ENCODE data around the gene RNF182.

The RNF182 gene

DNA sequence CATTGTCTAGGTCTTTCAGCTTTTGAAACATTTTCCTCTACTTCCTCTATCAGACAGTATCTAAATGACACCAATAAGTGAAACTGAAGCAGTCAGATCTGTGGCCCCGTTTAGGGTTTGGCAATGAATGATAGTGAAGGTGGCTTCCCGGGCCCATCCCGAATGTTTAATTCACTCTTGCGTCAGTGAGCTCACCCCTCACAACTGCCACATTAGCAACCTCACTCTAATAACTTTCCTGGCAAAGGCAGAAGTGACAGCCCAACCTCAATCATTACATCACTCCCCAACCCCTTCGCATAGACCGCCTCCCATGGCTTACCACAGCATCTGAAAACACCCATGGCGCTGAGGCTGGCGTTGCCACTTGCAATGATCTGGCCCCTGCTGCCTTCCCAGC lies 100.4 kb downstream of the RNF182 start:
- Histone ChIP-seq H3K4me2 (peak overlapping the region; percentile 24 to 91 (median 78)), H3K27me3 (no peaks in the 10 kb centered on the region), H3K9ac (no peak overlapping the region), H3K4me3 (no peak overlapping the region), H3K27ac (peak overlapping the region in 6 of 11 experiments; percentile 3 to 47 (median 17); a peak in 7 of 22 replicates), H3K9me3 (replicated peaks in 1 of 11) (peaks cover 0 to 33% (median 16%) of the 10 kb centered on the region in 11 experiments; a peak in 17 of 22 replicates), H3K36me3 (0 out of 22 replicates have a peak, but pooled peaks cover 0 to 3% (median 0%) of the 10 kb centered on the region in 11 experiments), H4K20me1 (no peaks in the 10 kb centered on the region), H3K4me1 (peaks cover 46 to 79% (median 73%) of the 10 kb centered on the region in 10 experiments)
- no peak for TF ChIP-seq Cebpa-rat (IDR thresholded peaks at IDR 0.05)

DNA sequence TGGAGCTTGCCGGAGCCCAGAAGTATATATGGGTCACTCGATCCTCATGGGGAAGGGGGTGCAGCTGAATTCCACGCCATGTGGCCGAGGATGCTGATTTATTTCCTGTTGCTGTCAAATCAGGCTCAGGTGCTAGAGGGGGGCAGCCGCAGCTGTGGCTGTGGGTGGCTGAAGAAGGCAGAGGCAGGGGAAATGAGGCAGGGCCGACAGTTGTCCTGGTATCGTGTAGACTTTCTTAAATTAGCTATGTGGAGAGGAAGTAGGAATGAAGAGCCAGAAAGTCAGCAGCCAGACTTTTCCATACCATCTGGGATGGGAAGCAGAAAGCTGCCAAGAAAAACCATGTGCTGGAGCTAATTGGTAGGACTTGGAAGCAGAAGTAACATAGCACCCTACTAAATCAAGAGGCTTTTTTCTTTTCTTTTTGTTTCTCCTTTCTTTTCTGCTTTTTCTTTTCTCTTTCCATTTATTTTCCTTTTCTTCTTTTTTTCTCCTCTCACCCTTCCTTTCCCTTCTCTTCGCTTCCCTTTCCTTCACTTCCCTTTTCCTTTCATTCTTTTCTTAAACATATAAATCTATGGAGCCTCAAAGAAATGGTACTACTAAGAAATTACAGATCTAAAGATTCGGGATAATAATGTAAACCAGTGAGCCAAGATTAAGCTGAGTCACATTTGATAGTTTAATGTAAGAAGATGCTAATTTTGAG lies 102.2 kb downstream of the RNF182 start:
- peak overlapping the region in 4 of 11 experiments; percentile 5 to 42 (median 22); a peak in 3 of 22 replicates for H3K9ac ChIP-seq

GRCh38 chr6:14028631-14029030 lies 103.9 kb downstream of the RNF182 start:
- H3K27me3 ChIP-seq: no peaks in the 10 kb centered on the region
- H3K4me1 ChIP-seq: peaks cover 40 to 65% (median 63%) of the 10 kb centered on the region in 10 experiments
- H3K27ac ChIP-seq: peak overlapping the region in 1 of 11 experiments; percentile 71; a peak in 1 of 22 replicates
- no peaks in the 10 kb centered on the region for H3K36me3 ChIP-seq
- no peak overlapping the region for H3K9ac ChIP-seq
- H4K20me1 ChIP-seq: no peaks in the 10 kb centered on the region
- no peak for TF ChIP-seq Cebpa-rat (IDR thresholded peaks at IDR 0.05)
- H3K4me2 ChIP-seq: peak overlapping the region in 9 of 11 experiments; percentile 5 to 91 (median 79); a peak in 15 of 22 replicates
- no peak overlapping the region for H3K4me3 ChIP-seq
- peaks cover 0 to 12% (median 1%) of the 10 kb centered on the region in 11 experiments; a peak in 11 of 22 replicates for H3K9me3 ChIP-seq (replicated peaks in 1 of 11)

More for the DNA sequence above, 102.2 kb downstream of the RNF182 start:
- Histone ChIP-seq H3K4me1 (peaks cover 40 to 67% (median 63%) of the 10 kb centered on the region in 10 experiments), H3K9me3 (replicated peaks in 1 of 11) (peaks cover 0 to 28% (median 15%) of the 10 kb centered on the region in 11 experiments; a peak in 17 of 22 replicates), H4K20me1 (no peaks in the 10 kb centered on the region), H3K4me3 (peak overlapping the region in 2 of 10 experiments; percentile 4 to 5; a peak in 2 of 20 replicates), H3K36me3 (0 out of 22 replicates have a peak, but pooled peaks cover 0 to 3% (median 0%) of the 10 kb centered on the region in 11 experiments), H3K27me3 (no peaks in the 10 kb centered on the region), H3K4me2 (peak overlapping the region; percentile 51 to 91 (median 78)), H3K27ac (peak overlapping the region in 9 of 11 experiments; percentile 9 to 71 (median 35); a peak in 12 of 22 replicates)
- TF ChIP-seq Cebpa-rat (IDR thresholded peaks at IDR 0.05): no peak

GRCh38 chr6:14029605-14030004 lies 104.9 kb downstream of the RNF182 start:
- H3K4me1 ChIP-seq: peaks cover 34 to 59% (median 57%) of the 10 kb centered on the region in 10 experiments
- no peak for TF ChIP-seq Cebpa-rat (IDR thresholded peaks at IDR 0.05)
- no peak overlapping the region for H3K27ac ChIP-seq
- H3K9me3 ChIP-seq (replicated peaks in 1 of 11): peaks cover 0 to 5% (median 0%) of the 10 kb centered on the region in 11 experiments; a peak in 1 of 22 replicates
- no peak overlapping the region for H3K9ac ChIP-seq
- no peak overlapping the region for H3K4me3 ChIP-seq
- no peaks in the 10 kb centered on the region for H4K20me1 ChIP-seq
- peak overlapping the region in 8 of 11 experiments; percentile 33 to 91 (median 80); a peak in 14 of 22 replicates for H3K4me2 ChIP-seq
- no peaks in the 10 kb centered on the region for H3K36me3 ChIP-seq
- H3K27me3 ChIP-seq: no peaks in the 10 kb centered on the region

All from BLaER1 treated with 17β-estradiol and CSF1 and Interleukin-3, amounts not matched to agents 10 nM and 100 nM (cell line).